GM12864 (cell line): ENCODE measurements around the gene ARHGAP6.

Source experiments
- DNase-seq: peaks from one replicate; pipeline ENCODE4 v3.0.0-alpha.2; 2011; ENCODE audit warnings: low read depth
- H3K4me3 ChIP-seq: 2 replicates; pipeline ENCODE4 v1.5.1; 2011; ENCODE audit warnings: mild to moderate bottlenecking, low read depth, low read length, control low read depth
- TF ChIP-seq, protein P1 (sequence below): IDR thresholded peaks from 2 replicates; pipeline ENCODE4 v1.5.1; 2011; ENCODE audit warnings: low read depth, mild to moderate bottlenecking, moderate library complexity, low read length, control low read depth, inconsistent platforms; ENCODE audit errors: missing control alignments

Gene ARHGAP6

DNA sequence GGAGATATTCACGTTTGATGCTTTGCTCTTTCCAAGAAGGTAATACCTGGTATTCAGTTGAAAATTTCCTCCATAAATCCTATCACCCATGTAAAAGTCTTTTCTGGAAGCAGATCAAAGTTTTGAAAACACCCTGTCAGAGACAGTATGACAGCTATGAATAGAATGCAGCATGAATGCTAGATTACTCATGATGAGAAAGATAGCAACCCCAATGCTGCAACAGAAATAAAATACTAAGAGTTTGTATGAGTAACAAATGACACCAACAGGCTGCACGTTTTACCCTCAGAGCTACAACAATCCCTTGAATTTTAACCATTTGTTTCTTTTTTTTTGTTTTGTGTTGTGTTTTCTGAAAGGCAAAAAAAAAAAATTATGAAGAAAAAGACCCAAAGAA lies 108.6 kb downstream of the ARHGAP6 start:
- TF ChIP-seq, protein P1, sequence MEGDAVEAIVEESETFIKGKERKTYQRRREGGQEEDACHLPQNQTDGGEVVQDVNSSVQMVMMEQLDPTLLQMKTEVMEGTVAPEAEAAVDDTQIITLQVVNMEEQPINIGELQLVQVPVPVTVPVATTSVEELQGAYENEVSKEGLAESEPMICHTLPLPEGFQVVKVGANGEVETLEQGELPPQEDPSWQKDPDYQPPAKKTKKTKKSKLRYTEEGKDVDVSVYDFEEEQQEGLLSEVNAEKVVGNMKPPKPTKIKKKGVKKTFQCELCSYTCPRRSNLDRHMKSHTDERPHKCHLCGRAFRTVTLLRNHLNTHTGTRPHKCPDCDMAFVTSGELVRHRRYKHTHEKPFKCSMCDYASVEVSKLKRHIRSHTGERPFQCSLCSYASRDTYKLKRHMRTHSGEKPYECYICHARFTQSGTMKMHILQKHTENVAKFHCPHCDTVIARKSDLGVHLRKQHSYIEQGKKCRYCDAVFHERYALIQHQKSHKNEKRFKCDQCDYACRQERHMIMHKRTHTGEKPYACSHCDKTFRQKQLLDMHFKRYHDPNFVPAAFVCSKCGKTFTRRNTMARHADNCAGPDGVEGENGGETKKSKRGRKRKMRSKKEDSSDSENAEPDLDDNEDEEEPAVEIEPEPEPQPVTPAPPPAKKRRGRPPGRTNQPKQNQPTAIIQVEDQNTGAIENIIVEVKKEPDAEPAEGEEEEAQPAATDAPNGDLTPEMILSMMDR, result no peak
- no peak overlapping the region for H3K4me3 ChIP-seq
- DNase-seq, result no peak

DNA sequence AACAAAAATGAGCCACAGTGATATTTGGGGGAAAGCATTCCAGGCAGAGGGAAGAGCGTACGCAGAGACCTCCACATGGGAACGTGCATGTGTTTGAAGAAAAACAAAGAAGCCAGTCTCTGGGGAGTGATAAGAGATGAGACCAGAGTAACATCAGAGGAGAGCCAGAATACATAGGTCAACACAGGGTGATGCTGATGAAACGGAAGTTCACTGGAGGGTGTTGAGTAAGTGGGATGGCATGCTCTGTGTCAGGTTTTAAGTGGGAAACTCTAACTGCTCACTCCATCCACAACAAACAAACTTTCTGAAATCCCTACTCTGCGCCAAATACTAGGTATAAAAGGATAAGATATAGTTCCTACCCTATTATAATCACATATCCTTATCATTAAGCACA lies 110.0 kb downstream of the ARHGAP6 start:
- no peak for DNase-seq
- TF ChIP-seq, protein P1, result no peak
- no peak overlapping the region for H3K4me3 ChIP-seq

DNA sequence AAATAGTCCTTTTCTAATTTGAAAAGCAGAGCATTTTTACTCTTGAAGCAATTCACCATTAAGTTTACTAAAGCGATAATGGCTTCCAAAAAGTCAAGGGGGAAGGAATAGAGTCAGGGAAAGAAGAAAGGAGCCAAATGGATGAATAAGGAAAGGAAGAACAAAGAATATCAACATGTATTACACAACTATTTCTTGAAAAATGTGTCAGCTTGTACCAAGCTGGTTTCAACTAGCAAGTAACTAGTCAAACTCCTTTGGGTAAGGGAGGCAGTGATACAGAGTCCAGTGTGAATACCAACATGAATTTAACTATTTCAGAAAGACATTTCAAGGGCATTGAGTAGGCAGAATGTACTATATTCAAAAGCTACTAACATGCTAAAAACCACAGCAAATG lies 112.1 kb downstream of the ARHGAP6 start:
- H3K4me3 ChIP-seq, result no peak overlapping the region
- TF ChIP-seq, protein P1, result no peak
- DNase-seq, result no peak

DNA sequence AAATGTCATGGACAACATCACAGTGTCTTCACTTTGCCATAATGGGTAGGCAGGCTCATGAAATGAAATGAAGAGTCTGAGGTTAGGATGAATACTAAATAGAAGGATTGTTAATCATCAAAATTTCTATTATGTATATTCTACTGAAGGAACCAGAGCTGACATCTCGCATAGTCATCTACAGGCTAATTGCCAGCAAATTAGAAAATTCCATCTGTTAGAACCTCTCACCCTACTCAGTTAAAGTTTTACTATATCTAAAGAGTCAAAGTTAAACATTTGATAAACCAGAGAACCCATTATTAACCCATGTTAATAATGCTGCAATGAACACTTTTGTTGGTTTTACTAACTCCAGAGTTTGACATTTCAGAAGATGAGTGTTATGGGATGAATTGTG lies 114.6 kb downstream of the ARHGAP6 start:
- no peak for DNase-seq
- TF ChIP-seq, protein P1, result no peak

DNA sequence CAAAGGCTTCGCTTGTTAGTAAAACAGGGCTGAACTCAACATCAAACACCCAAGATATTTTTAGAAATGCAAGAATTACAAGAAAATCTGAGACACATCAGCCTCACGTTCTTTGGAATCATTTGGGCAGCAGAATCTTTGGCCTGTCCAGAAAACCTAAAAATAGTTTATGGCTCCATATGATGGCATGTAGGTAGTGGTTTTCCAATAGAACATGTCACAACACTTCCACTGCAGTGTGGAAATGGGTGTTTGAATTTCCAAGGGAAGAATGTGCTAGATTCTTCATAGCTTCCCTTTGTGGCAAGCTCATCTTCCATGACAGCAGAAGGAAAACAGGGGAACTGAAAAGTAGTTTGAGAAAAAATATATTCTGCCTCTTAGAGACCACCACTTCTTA lies 118.8 kb downstream of the ARHGAP6 start:
- no peak overlapping the region for H3K4me3 ChIP-seq
- TF ChIP-seq, protein P1, result no peak
- DNase-seq, result no peak

More for the DNA sequence above, 114.6 kb downstream of the ARHGAP6 start:
- no peak overlapping the region for H3K4me3 ChIP-seq

DNA sequence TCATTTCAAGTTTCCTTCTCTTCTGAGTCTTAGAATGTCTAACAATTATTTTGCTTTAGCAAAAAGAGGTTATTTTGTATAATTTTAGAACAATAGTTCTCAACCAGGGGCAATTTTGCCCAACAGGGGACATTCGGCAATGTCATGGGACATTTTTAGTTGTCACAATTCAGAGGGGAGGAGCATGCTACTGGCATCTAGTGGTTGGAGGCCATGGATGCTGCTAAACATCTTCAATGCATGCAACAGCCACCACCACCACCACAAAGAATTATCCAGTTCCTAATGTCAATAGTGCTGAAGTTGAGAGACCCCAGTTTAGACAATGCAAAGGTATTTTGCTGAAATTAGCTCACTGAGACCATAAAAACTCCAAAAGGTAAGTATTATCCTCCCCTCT lies 122.5 kb downstream of the ARHGAP6 start:
- TF ChIP-seq, protein P1, result peak; percentile 26
- DNase-seq, result no peak
- H3K4me3 ChIP-seq, result no peak overlapping the region

DNA sequence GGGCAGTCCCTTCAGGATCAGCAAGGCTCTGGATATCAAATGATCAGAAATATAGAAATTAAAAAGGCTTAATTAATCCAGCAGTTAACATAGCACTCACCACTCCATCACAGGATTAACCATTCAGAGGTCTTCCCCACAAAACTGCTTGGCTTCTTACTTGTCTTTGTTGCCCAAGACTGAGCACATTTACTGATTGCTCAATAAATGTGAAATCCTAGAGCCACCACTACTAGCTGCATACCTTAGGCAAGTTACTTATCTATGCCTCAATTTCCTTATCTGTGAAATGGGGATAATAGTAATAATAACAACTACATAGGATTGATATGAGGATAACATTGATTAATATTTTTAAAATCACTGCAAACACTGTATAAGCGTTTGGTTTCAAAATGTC lies 124.2 kb downstream of the ARHGAP6 start:
- TF ChIP-seq, protein P1, result no peak
- no peak for DNase-seq
- no peak overlapping the region for H3K4me3 ChIP-seq
